Uterus (tissue), 4 donors: Measurements from ENCODE around the gene DDR2. TPM values are rescaled to one million over a fixed set of nuclear protein-coding genes. Genes with fewer than 3 reads are reported as not detected.
"Not testable (repeated sequence)": the region's sequence is repeated elsewhere in the genome, so short reads cannot be mapped to it uniquely, and the experiment has no call there.

Source experiments
- DNase-seq, 2 donors: peaks; one replicate each; pipeline ENCODE4 v3.0.0-alpha.2; 2019 to 2020
- H3K27ac ChIP-seq, 2 donors: fragments of 200-600 bp; sonication (generic); 1 replicate in 1 of 2; 2 replicates in 1 of 2; pipeline ENCODE4 v1.5.1; 2016 to 2018
- H3K27me3 ChIP-seq, 2 donors: fragments of 200-600 bp; sonication (generic); one replicate each; pipeline ENCODE4 v1.5.1; 2018 to 2019; ENCODE audit warnings: control low read depth in 1 of 2
- H3K36me3 ChIP-seq, 2 donors: fragments of 200-600 bp; sonication (generic); one replicate each; pipeline ENCODE4 v1.5.1; 2019; ENCODE audit warnings: control low read depth in 1 of 2
- H3K4me1 ChIP-seq, 2 donors: fragments of 200-600 bp; sonication (generic); one replicate each; pipeline ENCODE4 v1.5.1; 2018 to 2019; ENCODE audit warnings: control low read depth in 1 of 2
- H3K4me3 ChIP-seq, 2 donors: fragments of 200-600 bp; sonication (generic); 1 replicate in 1 of 2; 2 replicates in 1 of 2; pipeline ENCODE4 v1.5.1; 2018 to 2019; ENCODE audit warnings: mild to moderate bottlenecking in 1 of 2
- H3K9me3 ChIP-seq, 2 donors: fragments of 200-600 bp; sonication (generic); one replicate each; pipeline ENCODE4 v1.5.1; 2019; ENCODE audit warnings: control low read depth in 1 of 2
- POLR2A ChIP-seq, 2 donors: fragments of 450-650 bp; IDR thresholded peaks; one replicate each; pipeline ENCODE4 v1.6.1; 2016; ENCODE audit warnings: antibody characterized with exemption in 2 of 2, mild to moderate bottlenecking in 1 of 2, moderate library complexity in 1 of 2
- intact Hi-C: fragments of 100-400 bp; cut with DNase I; formaldehyde crosslinking; loops from one replicate; pipeline ENCODE4 v1.15.1; 2023; ENCODE audit warnings: low total_unique reads
- total RNA-seq, 4 donors: library from RNA; depleted of rRNA in 3 of 4; stranded (reverse); fragments of >200 nt in 3 of 4; gene quantifications; one replicate each; pipeline versions ENCODE4 v1.1.0 to v1.2.4, GENCODE V29; 2014 to 2023
- TF ChIP-seq, protein P1 (sequence below), 4 experiments: fragments of 200-600 bp in 2 of 4; fragments of 450-650 bp in 2 of 4; sonication (generic) in 2 of 4; IDR thresholded peaks; one replicate each; pipeline ENCODE4 v1.5.1; 2016 to 2019; ENCODE audit warnings: antibody characterized with exemption in 4 of 4, mild to moderate bottlenecking in 2 of 4, moderate library complexity in 1 of 4
- donor health status: DM: yes; HTN: yes; CAD: no.

DDR2 gene
- total RNA-seq, 4 donors from 2014 or later: 40.0 to 134 (median 74.7) TPM

DNA sequence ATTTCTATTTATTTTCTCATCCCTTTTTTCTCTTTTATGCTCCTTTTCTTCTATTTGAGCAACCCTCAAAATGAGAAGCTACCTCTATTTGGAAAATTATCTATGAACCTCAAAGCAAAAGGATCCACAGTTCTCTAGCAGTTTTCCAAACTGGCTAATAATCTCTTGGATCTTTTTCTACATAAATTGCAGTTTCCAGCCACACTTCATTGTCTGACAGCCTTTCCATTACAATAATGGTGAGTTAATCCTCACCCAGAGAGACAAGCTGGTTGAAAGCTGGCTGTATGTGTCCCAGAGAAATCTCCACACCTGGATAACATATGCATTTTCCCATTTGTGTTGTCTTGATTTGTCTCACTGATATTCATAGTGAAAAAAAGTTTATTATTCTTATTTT lies 141.7 kb downstream of the DDR2 start:
- Histone ChIP-seq H3K27me3 (no peaks in the 10 kb centered on the region), H3K4me1 (no peaks in the 10 kb centered on the region), H3K4me3 (no peak overlapping the region), H3K27ac (no peak overlapping the region), H3K36me3 (no peaks in the 10 kb centered on the region), H3K9me3 (no peaks in the 10 kb centered on the region)
- intact Hi-C loops: no loop called here
- no peak for DNase-seq
- TF ChIP-seq POLR2A (IDR thresholded peaks at IDR 0.05): no peak
- TF ChIP-seq, protein P1, sequence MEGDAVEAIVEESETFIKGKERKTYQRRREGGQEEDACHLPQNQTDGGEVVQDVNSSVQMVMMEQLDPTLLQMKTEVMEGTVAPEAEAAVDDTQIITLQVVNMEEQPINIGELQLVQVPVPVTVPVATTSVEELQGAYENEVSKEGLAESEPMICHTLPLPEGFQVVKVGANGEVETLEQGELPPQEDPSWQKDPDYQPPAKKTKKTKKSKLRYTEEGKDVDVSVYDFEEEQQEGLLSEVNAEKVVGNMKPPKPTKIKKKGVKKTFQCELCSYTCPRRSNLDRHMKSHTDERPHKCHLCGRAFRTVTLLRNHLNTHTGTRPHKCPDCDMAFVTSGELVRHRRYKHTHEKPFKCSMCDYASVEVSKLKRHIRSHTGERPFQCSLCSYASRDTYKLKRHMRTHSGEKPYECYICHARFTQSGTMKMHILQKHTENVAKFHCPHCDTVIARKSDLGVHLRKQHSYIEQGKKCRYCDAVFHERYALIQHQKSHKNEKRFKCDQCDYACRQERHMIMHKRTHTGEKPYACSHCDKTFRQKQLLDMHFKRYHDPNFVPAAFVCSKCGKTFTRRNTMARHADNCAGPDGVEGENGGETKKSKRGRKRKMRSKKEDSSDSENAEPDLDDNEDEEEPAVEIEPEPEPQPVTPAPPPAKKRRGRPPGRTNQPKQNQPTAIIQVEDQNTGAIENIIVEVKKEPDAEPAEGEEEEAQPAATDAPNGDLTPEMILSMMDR (IDR thresholded peaks at IDR 0.05): no peak

GRCh38 chr1:162779043-162779442 lies 146.8 kb downstream of the DDR2 start:
- Histone ChIP-seq H3K27ac (no peak overlapping the region), H3K9me3 (no peaks in the 10 kb centered on the region), H3K4me1 (no peaks in the 10 kb centered on the region), H3K4me3 (no peak overlapping the region), H3K27me3 (no peaks in the 10 kb centered on the region), H3K36me3 (no peaks in the 10 kb centered on the region)
- TF ChIP-seq POLR2A (IDR thresholded peaks at IDR 0.05): no peak
- TF ChIP-seq, protein P1 (IDR thresholded peaks at IDR 0.05): no peak
- no peak for DNase-seq
- intact Hi-C loops: no loop called here

DNA sequence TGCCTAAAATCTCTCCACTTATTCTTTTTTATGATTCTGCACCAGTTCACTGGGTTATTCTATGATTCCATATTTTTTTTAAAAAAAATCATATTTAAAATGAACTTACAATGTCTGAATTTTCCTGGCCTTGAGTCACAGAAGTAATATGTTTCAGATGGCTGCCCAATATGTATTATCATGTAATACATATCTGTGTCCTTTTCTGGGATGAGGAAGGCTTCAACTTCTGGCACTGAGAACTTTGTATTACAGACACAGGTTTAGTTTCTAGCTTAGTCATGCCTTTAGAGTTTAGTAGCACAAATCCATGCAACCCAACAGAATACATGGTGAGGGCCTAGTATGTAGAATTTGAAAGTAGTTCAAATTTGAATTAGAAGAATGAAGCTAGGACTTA lies 150.4 kb downstream of the DDR2 start:
- DNase-seq: no peak
- H3K27me3 ChIP-seq: no peaks in the 10 kb centered on the region
- intact Hi-C loops: no loop called here
- no peaks in the 10 kb centered on the region for H3K36me3 ChIP-seq
- no peaks in the 10 kb centered on the region for H3K9me3 ChIP-seq
- no peak overlapping the region for H3K27ac ChIP-seq
- no peaks in the 10 kb centered on the region for H3K4me1 ChIP-seq
- no peak overlapping the region for H3K4me3 ChIP-seq
- TF ChIP-seq POLR2A (IDR thresholded peaks at IDR 0.05): no peak
- TF ChIP-seq, protein P1 (IDR thresholded peaks at IDR 0.05): no peak

DNA sequence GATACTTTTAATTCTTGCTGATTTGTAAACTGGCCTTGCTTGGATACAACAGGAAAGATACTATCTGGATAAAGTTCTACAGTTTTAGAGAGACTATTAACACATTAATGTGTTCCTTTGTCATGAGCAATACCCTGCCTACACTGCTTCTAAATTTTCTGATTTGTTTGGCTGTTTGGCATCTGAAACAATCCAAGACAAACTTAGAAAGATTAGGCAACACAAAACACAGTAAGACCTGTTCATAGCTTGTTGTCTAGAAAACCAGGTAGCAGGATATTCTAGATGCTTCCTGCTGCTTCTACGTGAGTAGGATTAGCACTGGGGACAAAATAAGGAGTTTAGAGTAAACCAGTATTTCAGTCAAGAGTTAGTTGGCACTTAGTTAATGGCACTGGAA lies 152.7 kb downstream of the DDR2 start:
- H3K27me3 ChIP-seq, DNase-seq, H3K4me1 ChIP-seq, H3K27ac ChIP-seq, H3K4me3 ChIP-seq, H3K36me3 ChIP-seq, H3K9me3 ChIP-seq, intact Hi-C loops: not testable (repeated sequence)

DNA sequence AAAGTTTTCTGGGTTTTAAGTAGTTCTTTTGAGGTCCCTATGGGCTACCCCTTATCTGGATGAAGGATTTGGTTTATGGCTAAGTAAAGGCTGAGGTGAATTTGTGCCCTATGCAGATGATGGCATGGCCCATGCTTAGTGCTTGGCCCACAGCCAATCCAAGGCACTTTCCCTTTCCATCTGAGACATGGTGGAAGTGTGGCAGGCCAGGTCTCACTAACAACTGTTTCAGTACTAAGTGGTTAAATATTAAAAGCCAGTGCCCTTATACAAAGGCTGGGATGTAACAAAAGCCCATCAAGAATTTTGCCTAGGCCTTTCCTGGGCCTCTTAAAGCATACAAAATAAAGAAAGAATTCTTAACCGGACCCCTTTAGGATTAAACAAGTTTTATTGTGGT lies 156.5 kb downstream of the DDR2 start:
- H3K4me1 ChIP-seq, intact Hi-C loops, H3K4me3 ChIP-seq, H3K36me3 ChIP-seq, H3K27me3 ChIP-seq, DNase-seq, H3K9me3 ChIP-seq: not testable (repeated sequence)
- H3K27ac ChIP-seq: peak overlapping the region; percentile 42

DNA sequence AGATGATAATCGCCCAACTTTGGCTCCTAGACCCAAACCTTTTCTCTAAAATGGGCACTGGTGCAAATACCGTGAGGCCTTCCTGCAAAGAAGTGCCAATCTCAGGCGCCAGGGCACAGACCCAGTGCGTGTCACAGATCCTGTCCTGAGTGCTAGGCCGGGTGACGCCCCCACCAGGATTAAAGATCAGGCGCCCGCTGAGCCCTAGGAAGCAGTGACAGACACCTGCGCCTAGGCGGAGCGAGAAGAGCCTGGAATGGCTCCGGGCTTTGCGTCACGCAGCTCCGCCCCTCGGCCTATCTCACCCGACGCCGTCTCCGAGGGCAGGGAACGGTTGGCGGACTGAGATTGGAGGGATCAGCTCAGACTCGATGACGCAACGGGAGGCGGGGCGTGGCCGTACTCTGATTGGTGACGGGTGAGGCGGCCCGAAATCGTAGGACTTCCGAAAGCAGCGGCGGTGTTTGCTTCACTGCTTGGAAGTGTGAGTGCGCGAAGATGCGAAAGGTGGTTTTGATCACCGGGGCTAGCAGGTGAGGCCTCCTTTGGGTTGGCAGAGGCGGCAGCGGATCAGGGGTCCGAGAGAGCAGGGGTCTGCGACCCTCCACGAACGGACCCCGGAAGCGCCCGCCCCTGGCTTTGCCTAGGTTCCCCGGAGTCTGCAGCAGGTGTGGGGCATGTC lies 158.2 kb downstream of the DDR2 start, which contains the start of gene HSD17B7:
HSD17B7 (plus strand) TSS at position 400 of the 682 bp plus-strand sequence; CDS start at position 499, 99 bp downstream.
- peak within 1 kb of the TSS; percentile 42 to 45 for H3K4me3 ChIP-seq
- intact Hi-C loops, H3K36me3 ChIP-seq: not testable (repeated sequence)

GRCh38 chr1:162790985-162791357 lies 158.7 kb downstream of the DDR2 start:
- H3K27ac ChIP-seq: peak overlapping the region; percentile 79 to 86
- H3K9me3 ChIP-seq, H3K4me1 ChIP-seq, intact Hi-C loops, DNase-seq, H3K36me3 ChIP-seq, H3K27me3 ChIP-seq: not testable (repeated sequence)
- peak overlapping the region; percentile 42 to 45 for H3K4me3 ChIP-seq

More for the DNA sequence above, 158.2 kb downstream of the DDR2 start, which contains the start of gene HSD17B7:
- H3K4me1 ChIP-seq, H3K27me3 ChIP-seq, H3K9me3 ChIP-seq: not testable (repeated sequence)
- peak; percentile 45 to 69 for TF ChIP-seq POLR2A (IDR thresholded peaks at IDR 0.05)
- TF ChIP-seq, protein P1 (IDR thresholded peaks at IDR 0.05): peak in 1 of 4 experiments; percentile 22
- peak; percentile 71 to 80 for DNase-seq
- peak within 1 kb of the TSS; percentile 86 to 97 for H3K27ac ChIP-seq

GRCh38 chr1:162794284-162794683 lies 162.0 kb downstream of the DDR2 start:
- H3K27me3 ChIP-seq, intact Hi-C loops, H3K36me3 ChIP-seq, H3K9me3 ChIP-seq, H3K4me1 ChIP-seq, H3K4me3 ChIP-seq, DNase-seq: not testable (repeated sequence)
- peak overlapping the region; percentile 11 to 52 for H3K27ac ChIP-seq

DNA sequence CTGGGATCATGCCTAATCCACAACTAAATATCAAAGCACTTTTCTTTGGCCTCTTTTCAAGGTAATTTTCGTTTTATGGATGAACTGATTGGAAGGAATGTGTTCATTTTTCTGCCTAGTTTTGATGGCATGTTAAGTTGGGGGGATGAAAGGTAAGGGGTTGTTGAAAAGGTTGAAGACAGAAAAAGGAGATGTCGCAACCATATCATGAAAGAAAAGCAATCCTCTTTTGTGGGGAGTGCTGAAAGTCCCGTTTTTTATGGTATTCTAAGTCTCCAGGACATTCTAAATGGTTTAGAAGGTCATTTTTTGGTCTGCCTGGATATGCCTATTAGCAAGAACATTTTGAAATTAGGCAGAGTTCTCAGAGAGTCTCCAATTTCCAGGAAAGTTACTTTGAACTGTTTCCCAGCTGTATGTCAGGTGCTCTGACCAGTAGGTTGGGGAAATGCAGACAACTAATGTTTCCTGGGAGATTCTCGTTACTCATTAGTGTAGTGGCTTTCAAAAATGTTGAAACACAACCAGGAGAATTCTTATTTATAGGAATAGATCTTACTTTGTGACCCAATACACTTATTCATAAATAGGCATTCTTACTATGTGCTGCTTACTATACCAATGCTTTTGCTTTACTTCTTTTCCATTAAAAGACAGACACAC lies 164.5 kb downstream of the DDR2 start:
- H3K27ac ChIP-seq, H3K27me3 ChIP-seq, intact Hi-C loops, H3K4me1 ChIP-seq, DNase-seq, H3K36me3 ChIP-seq, H3K4me3 ChIP-seq, H3K9me3 ChIP-seq: not testable (repeated sequence)
